IPS-15b (cell line): ENCODE measurements around the gene PEX19.

Experiments used
- H3K27me3 ChIP-seq: one replicate; pipeline ENCODE4 v1.6.1; 2013; ENCODE audit warnings: low read length; ENCODE audit not compliant: control insufficient read depth, insufficient read depth
- H3K36me3 ChIP-seq: one replicate; pipeline ENCODE4 v1.6.1; 2013; ENCODE audit warnings: low read length; ENCODE audit not compliant: control insufficient read depth, insufficient read depth
- H3K4me1 ChIP-seq: one replicate; pipeline ENCODE4 v1.6.1; 2013; ENCODE audit warnings: mild to moderate bottlenecking, low read length; ENCODE audit not compliant: control insufficient read depth, insufficient read depth
- H3K4me3 ChIP-seq: one replicate; pipeline ENCODE4 v1.5.1; 2013; ENCODE audit warnings: low read depth, low read length
- H3K9ac ChIP-seq: one replicate; pipeline ENCODE4 v1.6.1; 2013; ENCODE audit warnings: low read depth, mild to moderate bottlenecking, low read length
- H3K9me3 ChIP-seq: one replicate; pipeline ENCODE4 v1.6.1; 2013; ENCODE audit warnings: mild to moderate bottlenecking, low read length; ENCODE audit not compliant: control insufficient read depth, insufficient read depth

The PEX19 gene

DNA sequence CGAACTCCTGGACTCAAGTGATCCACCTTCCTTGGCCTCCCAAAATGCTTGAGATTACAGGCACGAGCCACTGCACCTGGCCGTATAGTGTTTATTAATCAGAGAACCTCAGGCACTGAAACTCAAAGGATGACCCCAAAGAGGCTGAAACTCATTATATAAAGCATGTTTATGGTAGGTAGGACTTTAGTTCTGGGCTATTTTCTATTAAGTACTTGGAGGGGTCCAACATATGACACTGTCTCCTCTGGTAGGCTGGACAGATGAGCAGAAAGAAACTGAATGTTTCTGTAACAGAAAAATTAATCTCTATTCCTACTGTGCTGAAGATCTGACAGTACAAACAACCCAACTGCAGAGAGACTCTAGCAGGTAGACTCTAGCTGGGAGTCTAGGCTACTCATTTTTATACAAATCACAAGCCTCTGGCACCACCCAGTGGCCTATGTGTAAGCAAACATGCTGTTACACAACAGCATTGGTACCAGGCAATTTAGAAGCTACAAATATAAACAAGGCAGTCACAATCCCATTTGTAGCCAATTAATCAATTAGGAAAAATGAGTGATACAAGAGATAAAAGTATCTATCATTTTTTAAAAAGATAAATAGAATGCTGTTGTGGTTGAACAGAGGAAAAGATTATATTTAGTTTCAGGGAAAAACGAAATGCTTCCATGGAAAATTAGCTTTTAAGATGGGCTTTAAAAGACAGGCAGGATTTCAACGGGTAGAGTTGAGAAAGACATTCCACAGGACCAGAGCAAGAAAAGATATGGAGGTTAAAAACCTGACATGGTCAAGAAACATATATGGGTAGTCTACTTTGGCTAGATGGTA is 33.0 kb downstream of the PEX19 start:
- no peaks in the 10 kb centered on the region for H3K9me3 ChIP-seq
- H3K36me3 ChIP-seq, result no peaks in the 10 kb centered on the region
- H3K4me3 ChIP-seq, result no peak overlapping the region
- no peaks in the 10 kb centered on the region for H3K4me1 ChIP-seq
- no peaks in the 10 kb centered on the region for H3K27me3 ChIP-seq
- H3K9ac ChIP-seq, result no peak overlapping the region

DNA sequence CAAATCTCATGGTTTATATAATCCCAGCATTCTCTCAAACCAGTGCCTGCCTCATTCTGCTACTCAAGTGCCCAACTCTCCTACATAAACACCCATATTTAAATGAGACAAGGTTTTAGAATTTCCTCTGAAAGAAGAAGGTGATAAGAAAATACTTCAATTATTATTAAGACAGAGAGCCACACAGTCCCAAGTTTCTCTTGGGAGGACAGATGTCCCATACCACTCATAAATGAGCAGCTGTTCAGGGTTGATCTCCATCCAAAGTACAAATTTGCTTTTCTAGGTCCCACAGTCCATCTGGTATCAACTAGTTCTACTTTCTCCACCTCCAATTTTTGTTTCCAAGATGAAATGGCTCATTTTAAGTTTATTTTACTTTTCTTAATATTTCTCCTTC is 33.9 kb downstream of the PEX19 start:
- Histone ChIP-seq H3K4me3 (no peak overlapping the region), H3K4me1 (no peaks in the 10 kb centered on the region), H3K9me3 (no peaks in the 10 kb centered on the region), H3K36me3 (no peaks in the 10 kb centered on the region), H3K27me3 (no peaks in the 10 kb centered on the region), H3K9ac (no peak overlapping the region)

DNA sequence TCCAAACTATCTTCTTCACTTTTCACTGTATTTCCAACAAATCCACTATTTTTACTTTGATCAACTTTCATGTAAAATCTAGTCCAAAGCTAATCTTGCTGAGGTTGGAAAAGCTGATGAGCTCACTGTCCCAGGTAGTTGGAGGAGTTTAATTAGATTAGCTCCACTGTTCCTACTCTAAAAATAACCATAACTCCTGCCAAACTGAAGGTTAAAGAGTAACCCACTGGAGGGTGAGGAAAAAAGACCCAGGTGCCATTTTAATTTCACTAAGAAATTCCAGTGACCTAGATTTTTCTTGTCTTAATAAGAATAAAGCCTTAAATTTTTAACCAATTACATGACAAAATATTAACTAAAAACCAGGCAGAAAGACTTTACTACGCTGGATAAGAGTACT is 37.9 kb downstream of the PEX19 start:
- no peaks in the 10 kb centered on the region for H3K4me1 ChIP-seq
- no peaks in the 10 kb centered on the region for H3K9me3 ChIP-seq
- H3K36me3 ChIP-seq, result no peaks in the 10 kb centered on the region
- H3K27me3 ChIP-seq, result no peaks in the 10 kb centered on the region
- H3K4me3 ChIP-seq, result no peak overlapping the region
- no peak overlapping the region for H3K9ac ChIP-seq

DNA sequence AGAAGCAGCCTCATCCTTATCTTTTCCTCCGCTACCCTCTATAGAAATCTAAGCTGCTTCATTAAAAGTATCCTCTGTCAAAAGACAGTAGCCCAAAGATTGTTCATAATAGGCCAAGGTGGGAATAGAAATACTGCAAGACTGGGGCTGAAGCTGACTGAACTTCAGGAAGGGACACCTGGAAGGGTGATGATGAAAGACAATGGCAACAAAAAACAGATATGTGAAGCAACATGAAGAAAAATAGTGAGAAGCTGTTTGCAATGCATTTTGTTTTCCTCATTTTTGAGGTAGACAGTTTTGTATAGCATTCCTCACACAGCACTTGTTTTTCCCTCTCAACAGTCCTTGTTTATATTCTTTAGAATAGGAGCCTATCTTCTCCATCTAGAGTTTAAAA is 39.5 kb downstream of the PEX19 start:
- Histone ChIP-seq H3K4me3 (no peak overlapping the region), H3K4me1 (no peaks in the 10 kb centered on the region), H3K27me3 (no peaks in the 10 kb centered on the region), H3K9ac (no peak overlapping the region), H3K9me3 (no peaks in the 10 kb centered on the region), H3K36me3 (peaks cover 2% of the 10 kb centered on the region)

DNA sequence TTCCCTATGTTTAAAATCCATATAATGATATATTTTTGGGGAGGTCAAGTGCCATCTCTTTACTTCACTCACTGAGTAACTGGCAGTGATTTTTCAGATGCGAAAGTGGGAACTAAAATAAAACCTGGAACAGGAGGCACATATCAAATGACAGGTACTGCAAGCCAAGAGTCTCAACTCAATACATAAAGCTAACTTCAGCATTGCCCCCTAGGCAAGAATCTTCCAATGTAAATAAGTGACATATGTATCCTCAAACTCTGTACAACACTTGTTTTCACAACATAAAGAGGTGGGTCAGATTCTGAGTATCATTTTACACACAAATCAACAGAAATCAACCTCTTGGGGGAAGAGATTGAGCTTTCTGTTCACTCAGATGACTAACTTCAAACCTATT is 40.7 kb downstream of the PEX19 start:
- H3K4me1 ChIP-seq, result no peaks in the 10 kb centered on the region
- no peaks in the 10 kb centered on the region for H3K9me3 ChIP-seq
- H3K27me3 ChIP-seq, result no peaks in the 10 kb centered on the region

DNA sequence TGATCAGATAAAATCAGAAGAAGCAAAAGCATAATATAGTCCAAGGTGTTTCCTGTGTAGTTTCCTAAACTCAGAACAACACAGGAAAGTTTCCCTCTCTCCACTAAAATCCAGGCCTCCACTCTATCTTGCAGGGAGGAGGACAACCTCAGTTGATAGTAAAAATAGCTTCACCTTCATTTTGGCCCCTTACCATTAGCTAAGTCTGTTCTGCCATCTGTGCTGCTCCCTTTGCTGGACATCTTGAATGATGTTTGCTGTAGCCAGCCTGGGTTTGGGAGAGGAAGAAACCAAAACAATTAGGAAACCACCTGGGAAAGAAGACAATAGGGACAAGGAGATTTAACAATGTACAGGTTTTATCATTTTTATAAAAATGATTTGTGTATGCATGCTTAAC is 41.2 kb downstream of the PEX19 start:
- H3K4me1 ChIP-seq, result no peaks in the 10 kb centered on the region
- H3K27me3 ChIP-seq, result no peaks in the 10 kb centered on the region
- H3K4me3 ChIP-seq, result no peak overlapping the region
- no peaks in the 10 kb centered on the region for H3K9me3 ChIP-seq
- no peak overlapping the region for H3K9ac ChIP-seq
- H3K36me3 ChIP-seq, result peaks cover 14% of the 10 kb centered on the region

More for the DNA sequence above, 40.7 kb downstream of the PEX19 start:
- Histone ChIP-seq H3K36me3 (peaks cover 14% of the 10 kb centered on the region), H3K4me3 (no peak overlapping the region), H3K9ac (no peak overlapping the region)

DNA sequence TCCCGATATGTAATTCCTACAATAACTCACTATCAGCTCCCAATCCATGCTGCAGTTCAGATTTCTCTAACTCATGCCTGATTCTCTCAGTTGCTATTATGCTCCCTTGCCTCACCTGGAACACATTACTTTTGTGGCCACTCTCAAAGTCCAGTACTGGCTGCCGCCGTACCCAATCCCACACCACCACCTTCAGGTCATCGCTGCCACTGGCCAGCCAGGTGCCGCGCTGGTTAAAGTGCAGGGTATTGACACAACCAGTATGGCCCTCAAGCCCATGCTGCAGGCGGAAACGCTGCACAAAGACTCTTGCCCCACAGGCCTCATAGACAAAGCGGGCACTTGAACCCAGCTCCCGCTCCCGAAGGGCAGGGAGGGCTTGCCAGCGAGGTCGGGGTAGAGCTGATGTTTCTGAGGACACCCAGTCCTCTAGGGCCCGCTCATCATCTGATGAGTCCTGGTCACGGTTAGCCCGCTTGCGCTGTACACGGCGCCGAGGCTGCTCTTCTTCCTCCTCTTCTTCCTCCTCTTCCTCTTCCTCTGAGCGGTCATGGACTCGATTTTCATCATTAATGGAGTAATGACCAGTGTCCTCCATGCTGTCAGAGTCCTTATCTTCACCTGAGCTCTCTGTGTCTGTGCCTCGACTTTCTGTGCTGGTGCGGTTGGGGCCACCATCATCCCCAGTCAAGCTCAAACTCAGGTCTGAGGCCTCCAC is 45.2 kb downstream of the PEX19 start:
- Histone ChIP-seq H3K4me1 (no peaks in the 10 kb centered on the region), H3K9me3 (no peaks in the 10 kb centered on the region), H3K27me3 (no peaks in the 10 kb centered on the region), H3K4me3 (no peak overlapping the region), H3K36me3 (peaks cover 24% of the 10 kb centered on the region), H3K9ac (no peak overlapping the region)

DNA sequence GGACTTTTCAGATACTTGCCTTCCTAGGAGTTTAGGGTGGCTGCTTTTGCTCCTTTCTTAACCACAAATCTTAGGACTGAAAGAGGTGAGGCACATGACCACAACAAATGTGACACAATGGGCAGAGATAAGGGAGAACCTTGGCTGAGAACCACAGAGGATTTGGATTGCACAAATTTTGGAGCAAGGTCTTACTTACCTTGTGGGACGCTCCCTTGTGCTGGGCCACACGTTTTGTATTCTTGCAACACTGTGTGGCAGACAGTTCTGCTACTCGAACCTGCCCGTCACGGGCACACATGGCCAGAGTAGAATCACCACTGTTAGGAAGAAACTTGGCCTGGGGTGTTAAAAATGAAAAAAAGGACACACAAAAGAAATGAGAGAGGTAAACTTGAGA is 46.5 kb downstream of the PEX19 start:
- Histone ChIP-seq H3K27me3 (no peaks in the 10 kb centered on the region), H3K4me3 (no peak overlapping the region), H3K9ac (no peak overlapping the region), H3K9me3 (no peaks in the 10 kb centered on the region), H3K36me3 (peaks cover 24% of the 10 kb centered on the region), H3K4me1 (no peaks in the 10 kb centered on the region)

DNA sequence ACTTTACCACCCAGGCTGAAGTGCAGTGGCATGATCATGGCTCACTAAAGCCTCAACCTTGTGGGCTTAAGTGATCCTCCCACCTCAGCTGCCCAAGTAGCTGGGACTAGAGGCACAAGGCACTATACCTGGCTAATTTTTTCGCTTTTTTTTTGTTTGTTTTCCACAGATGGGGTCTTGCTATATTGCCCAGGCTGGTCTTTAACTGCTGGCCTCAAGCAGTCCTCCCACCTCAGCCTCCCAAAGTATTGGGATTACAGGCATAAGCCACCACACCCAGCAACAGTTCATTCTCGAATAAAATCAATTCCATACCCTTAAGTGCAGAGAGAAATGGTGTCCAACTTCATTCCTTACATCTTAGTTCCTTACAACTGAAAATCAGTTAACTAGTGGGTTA is 47.4 kb downstream of the PEX19 start:
- no peak overlapping the region for H3K4me3 ChIP-seq
- no peaks in the 10 kb centered on the region for H3K4me1 ChIP-seq
- H3K27me3 ChIP-seq, result no peaks in the 10 kb centered on the region
- H3K9me3 ChIP-seq, result no peaks in the 10 kb centered on the region
- H3K9ac ChIP-seq, result no peak overlapping the region
- H3K36me3 ChIP-seq, result peaks cover 24% of the 10 kb centered on the region

DNA sequence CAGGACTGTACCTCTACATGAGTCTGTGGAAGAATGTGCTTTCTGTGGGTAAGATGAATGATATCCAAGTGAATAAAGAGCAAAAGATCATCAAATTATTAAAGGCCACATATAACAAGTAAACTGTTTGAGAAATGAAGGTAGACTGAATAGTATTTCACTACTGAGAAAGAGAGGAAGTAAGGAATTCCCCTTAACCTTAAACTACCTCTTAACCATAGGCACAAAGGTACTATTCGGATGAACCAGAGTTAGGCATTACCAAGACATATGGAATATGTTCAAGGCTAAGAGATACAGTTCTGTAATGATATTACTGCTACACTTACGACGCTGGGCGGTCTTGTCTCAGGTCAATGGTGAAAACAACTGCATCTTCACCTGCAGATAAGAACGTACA is 48.1 kb downstream of the PEX19 start:
- Histone ChIP-seq H3K4me3 (no peak overlapping the region), H3K36me3 (peaks cover 24% of the 10 kb centered on the region), H3K27me3 (no peaks in the 10 kb centered on the region), H3K4me1 (no peaks in the 10 kb centered on the region), H3K9me3 (no peaks in the 10 kb centered on the region), H3K9ac (no peak overlapping the region)

DNA sequence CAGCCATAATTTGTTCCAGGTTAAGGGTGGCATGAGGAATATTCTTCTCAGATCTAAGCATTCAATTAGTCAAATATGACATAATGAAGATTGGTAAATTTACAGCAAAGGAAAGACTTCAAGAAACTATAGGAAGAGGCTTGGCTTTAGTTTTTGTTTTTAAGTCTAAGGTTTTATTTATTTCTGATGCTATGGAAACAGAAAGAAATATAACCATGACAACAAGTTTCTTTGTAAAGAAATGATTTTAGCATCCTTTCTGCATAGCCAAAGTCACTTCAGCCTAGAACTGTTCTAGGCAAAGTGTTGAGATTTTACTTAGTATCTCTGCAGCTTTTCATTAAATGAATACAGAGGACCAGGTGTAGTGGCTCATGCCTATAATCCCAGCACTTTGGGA is 52.0 kb downstream of the PEX19 start:
- Histone ChIP-seq H3K27me3 (no peaks in the 10 kb centered on the region), H3K4me1 (no peaks in the 10 kb centered on the region), H3K36me3 (peaks cover 20% of the 10 kb centered on the region), H3K9ac (no peak overlapping the region), H3K4me3 (no peak overlapping the region), H3K9me3 (no peaks in the 10 kb centered on the region)

DNA sequence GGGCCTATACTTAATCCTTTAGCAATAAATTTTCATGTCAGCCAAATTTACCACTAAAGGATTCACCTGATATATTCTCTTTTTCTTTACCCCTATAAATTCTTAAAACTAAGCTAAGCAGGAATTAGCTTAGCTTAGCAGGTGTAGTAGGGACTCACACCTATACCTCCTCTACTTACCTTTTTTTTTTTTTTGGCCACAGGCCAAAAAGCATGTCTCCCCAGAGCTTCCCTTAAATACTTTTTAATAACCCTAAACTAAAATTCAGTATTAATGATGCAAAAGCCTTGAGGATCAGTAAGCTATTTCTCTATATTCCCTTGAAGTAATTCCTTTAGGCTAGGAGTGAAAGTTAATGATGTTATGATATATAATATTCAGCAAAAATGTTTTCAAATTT is 56.5 kb downstream of the PEX19 start:
- Histone ChIP-seq H3K9ac (no peak overlapping the region), H3K27me3 (no peaks in the 10 kb centered on the region), H3K36me3 (peaks cover 48% of the 10 kb centered on the region), H3K9me3 (no peaks in the 10 kb centered on the region), H3K4me3 (no peak overlapping the region), H3K4me1 (no peaks in the 10 kb centered on the region)
